ENCODE data around the gene CDKN2AIP.
"Not testable (repeated sequence)": the region's sequence is repeated elsewhere in the genome, so short reads cannot be mapped to it uniquely, and the experiment has no call there.

Gene CDKN2AIP

GRCh38 chr4:183455431-183456195, 11.2 kb downstream of the CDKN2AIP start:
- no peak for DNase-seq

GRCh38 chr4:183458005-183458404, 13.6 kb downstream of the CDKN2AIP start:
- no peak for DNase-seq

- DNase-seq: not testable (repeated sequence)
These were observed 19.6 kb downstream of the CDKN2AIP start for GRCh38 chr4:183463903-183464619.

DNA sequence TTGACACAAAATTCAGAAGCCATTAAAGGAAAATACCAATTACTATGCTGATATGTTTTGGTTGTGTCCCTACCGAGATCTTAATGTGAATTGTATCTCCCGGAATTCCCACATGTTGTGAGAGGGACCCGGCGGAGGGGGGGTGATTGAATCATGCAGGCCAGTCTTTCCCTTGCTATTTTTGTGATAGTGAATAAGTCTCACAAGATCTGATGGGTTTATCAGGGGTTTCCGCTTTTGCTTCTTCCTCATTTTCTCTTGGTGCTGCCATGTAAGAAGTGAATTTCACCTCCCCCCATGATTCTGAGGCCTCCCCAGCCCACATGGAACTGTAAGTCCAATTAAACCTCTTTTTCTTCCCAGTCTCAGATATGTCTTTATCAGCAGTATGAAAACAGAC, 21.4 kb downstream of the CDKN2AIP start:
- DNase-seq: not testable (repeated sequence)

DNA sequence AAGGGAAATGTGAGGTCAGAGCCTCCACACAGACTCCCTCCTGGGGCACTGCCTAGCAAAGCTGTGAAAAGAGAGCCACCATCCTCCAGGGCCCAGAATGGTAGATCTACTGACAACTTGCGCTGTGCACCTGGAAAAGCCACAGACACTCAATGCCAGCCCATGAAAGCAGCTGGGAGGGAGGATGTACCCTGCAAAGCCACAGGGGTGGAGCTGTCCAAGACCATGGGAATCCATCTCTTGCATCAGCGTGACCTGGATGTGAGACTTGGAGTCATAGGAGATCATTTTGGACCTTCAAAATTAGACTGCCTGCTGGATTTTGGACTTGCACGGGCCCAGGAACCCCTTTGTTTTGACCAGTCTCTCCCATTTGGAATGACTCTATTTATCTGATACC, 22.8 kb downstream of the CDKN2AIP start:
- DNase-seq: no peak

DNA sequence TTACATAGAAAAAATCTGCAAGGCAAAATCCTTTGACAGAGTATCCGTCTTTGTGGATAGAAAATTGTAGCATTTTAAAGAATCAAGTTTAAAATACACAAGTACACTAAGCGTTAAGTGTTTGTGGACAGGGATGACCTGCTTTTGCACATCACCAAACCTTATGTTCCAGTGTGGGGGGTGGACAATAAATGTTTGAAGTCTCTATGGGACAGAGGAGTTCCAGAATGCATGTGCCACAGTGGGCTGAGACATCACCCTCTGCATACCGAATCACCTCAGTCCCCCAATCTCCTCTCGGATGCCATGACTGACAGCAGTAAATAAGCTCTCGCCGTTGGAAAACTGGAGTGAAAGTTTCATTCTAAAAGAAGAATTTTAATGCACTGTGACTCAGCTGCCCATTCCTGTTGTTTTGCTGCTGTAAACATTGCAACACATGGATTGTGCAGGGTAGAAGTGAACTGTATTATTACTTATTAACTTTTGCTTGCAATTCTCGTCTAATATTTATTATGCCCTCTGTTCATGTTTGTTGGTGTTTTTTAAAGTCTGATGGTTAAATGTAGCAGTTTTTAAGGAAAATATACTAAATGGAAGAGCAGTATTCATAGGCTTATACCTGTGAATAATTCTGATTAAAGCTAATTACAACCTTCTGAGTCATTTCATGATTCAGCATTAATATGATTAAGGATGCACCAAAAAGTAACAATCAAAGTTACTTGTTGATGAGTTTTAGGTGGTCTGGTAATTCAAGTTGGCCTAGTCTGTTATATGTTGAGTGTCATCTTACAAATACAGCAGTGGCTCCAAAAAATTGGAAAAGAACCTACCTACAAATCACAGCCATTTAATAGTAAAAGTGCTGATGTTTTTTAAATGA, 24.0 kb downstream of the CDKN2AIP start:
- no peak for DNase-seq

DNA sequence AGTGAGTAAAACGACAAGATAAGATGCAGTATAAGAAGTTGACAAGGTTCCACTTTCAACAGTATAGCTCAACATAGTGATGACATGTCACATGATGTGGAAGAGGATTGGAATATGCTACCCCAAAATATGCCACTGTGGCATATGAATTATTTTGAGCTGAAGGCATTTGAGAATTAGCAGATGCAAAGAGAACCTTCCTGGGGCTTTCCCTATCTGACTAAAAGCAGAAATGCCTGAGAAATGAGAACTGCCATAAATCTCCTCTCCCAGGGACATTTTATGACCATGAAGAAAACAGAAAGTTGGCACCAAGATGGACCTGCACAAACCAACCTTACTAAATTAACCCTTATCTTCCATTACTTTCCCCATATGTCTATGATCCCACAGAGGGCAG, 24.8 kb downstream of the CDKN2AIP start:
- no peak for DNase-seq

DNA sequence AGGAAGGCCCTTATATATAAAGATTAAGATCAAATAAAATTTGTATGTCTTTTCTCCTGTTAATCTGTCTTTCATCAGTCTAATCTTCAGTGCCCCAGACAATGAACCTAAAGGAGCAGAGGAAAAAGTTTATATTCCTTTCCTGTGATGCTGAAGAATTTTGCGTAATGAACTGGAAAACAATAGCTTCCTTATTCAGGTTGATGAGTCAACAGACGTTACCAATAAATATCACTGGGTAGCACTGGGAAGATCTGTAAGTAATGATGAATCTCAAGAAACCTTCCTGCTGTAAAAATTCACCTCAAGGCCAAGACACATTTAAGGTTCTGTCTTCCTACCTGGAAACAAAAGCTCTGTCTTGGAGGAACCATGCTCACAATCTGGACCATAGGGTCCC, 25.5 kb downstream of the CDKN2AIP start:
- DNase-seq: no peak

DNA sequence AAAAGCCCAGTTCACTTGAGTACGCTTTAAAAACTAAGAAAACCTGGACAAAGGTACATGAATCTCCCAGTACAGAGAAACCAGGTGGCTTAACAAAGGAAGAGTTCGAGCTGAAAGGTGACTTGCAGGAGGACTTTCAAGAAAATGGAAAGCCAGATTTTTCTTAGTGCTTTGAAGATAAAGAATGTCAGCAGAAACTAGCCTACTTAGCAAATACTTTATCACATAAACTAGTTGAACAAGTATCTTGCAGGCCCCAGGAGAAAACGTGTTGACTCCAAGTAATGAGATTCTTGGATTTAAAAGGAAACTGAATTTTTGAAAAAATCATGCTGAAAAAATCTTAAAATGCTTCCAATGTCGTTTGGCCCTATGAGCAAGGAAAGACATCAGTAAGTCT, 26.4 kb downstream of the CDKN2AIP start:
- DNase-seq: no peak

DNA sequence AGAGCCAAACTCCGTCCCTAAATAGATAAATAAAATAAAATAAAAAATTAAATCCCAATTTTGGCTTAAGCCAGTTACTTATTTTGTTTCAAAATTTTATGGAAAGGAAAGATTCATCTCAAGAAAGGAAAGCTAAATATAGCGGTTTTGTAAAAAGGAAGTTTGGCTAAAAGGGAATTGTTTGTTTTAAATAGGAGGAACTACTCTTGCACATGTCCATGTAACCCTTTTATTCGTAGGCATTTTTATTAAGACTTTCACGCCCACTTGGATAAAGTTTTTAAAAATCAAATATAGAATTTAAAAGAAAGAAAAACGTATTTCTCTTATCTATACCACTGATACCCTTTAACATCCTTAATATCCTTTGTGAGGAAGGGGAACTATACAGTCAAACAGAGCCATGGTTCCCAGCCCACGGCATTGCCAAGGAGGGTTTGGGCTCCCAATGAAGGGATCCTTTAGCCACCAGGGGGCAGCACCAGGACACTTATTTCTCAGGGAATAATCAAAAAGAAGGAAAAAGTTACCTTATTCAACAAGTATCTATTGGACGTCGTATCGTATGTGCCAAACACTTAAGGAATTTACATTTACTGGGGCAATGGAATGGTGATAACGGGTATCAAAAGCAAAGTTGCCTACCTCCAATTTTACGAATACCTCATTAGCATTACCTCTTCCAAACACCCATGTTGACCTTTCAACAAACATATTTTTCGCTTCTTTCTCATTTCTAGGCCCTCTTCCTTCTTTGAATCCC, 27.7 kb downstream of the CDKN2AIP start:
- DNase-seq: peak; percentile 81

- no peak for DNase-seq
These were observed 33.7 kb downstream of the CDKN2AIP start for GRCh38 chr4:183478123-183478522.

GRCh38 chr4:183478926-183479325, 34.5 kb downstream of the CDKN2AIP start:
- DNase-seq: no peak

GRCh38 chr4:183482515-183483095, 38.2 kb downstream of the CDKN2AIP start:
- not testable (repeated sequence) for DNase-seq

DNA sequence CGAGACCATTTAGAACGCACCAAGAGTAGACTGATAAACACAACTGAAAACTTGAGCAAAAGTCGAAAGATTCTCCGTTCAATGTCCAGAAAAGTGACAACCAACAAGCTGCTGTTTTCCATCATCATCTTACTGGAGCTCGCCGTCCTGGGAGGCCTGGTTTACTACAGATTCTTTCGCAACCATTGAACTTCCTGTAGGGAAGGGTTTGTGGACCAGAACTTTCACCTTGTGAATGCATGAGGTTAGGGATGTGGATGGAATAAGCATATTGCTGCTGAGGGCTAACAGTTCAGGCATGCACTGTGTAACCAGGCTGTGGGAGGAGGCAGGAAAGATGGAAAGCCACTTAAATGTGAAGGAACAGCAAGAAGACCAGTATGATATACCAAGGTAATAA, 39.6 kb downstream of the CDKN2AIP start:
- DNase-seq: no peak

- no peak for DNase-seq
These were observed 41.1 kb downstream of the CDKN2AIP start for GRCh38 chr4:183485411-183486160.

DNA sequence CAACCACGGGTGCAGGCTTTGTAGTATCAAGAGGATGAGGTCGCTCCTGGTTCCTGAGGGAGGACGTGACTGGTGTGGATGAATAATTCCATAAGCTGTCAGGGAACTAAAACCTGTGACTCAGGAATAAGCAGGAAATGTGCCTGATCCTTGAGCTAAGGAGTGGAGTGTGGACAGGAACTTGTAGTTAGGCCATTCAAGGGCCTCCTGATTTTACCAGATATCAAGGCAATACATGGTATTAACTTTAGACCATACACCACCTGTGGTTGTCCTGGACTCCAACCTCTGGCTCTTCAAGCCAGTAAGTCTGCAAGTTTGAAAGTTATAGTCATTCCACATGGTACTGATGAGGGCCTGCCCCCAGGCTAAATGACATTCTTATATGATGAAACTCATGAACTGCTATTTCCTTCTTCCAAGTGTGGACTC, 48.4 kb downstream of the CDKN2AIP start:
- DNase-seq: no peak

GRCh38 chr4:183493246-183493645, 48.8 kb downstream of the CDKN2AIP start:
- no peak for DNase-seq

- no peak for DNase-seq
These were observed 50.7 kb downstream of the CDKN2AIP start for GRCh38 chr4:183495184-183495583.

Data from NCI-H82 (cell line).